Testis (tissue), 3 donors: ENCODE measurements around the gene AVPR2. TPM values are rescaled to one million over a fixed set of nuclear protein-coding genes. Genes with fewer than 3 reads are reported as not detected.

Source experiments
- DNase-seq: peaks from one replicate; pipeline ENCODE4 v3.0.0-alpha.2; 2019
- H3K27ac ChIP-seq, 2 donors: fragments of 200-600 bp; sonication (generic); one replicate each; pipeline ENCODE4 v1.5.1; 2019
- H3K27me3 ChIP-seq: fragments of 200-600 bp; sonication (generic); one replicate; pipeline ENCODE4 v1.5.1; 2019
- H3K36me3 ChIP-seq: fragments of 200-600 bp; sonication (generic); one replicate; pipeline ENCODE4 v1.5.1; 2017; ENCODE audit warnings: low read depth; ENCODE audit errors: missing control alignments
- H3K4me1 ChIP-seq: fragments of 200-600 bp; sonication (generic); one replicate; pipeline ENCODE4 v1.5.1; 2019
- H3K4me3 ChIP-seq, 2 donors: fragments of 200-600 bp; sonication (generic); one replicate each; pipeline ENCODE4 v1.5.1; 2017 to 2019
- H3K9me3 ChIP-seq: fragments of 200-600 bp; sonication (generic); one replicate; pipeline ENCODE4 v1.5.1; 2017
- POLR2A ChIP-seq: fragments of 450-650 bp; IDR thresholded peaks from one replicate; pipeline ENCODE4 v1.6.1; 2017; ENCODE audit warnings: antibody characterized with exemption, mild to moderate bottlenecking, moderate library complexity
- WGBS, 2 donors: methylation state at CpG; one replicate each; pipeline ENCODE4 v1.1.5; 2018; 5-methylcytosine and 5-hydroxymethylcytosine counted together
- intact Hi-C: fragments of 100-400 bp; cut with DNase I; formaldehyde crosslinking; loops from one replicate; pipeline ENCODE4 v1.15.1; 2023; ENCODE audit warnings: low total_unique reads
- polyA plus RNA-seq: library from polyadenylated mRNA; stranded (reverse); fragments of 350-450 nt; fragmentation: Illumina TruSeq; extraction: RNeasy Lipid Tissue Mini Kit (QIAGEN cat#74804); gene quantifications from one replicate; pipeline ENCODE4 v1.2.3, GENCODE V29; 2014; ENCODE audit warnings: low read depth, low replicate concordance; ENCODE audit not compliant: insufficient read depth
- total RNA-seq, 2 donors: library from RNA; depleted of rRNA; stranded (reverse); fragments of >200 nt; gene quantifications; one replicate each; pipeline ENCODE4 v1.2.3, GENCODE V29; 2016
- TF ChIP-seq, protein P1 (sequence below), 3 experiments: fragments of 450-650 bp in 2 of 3; fragments of 200-600 bp in 1 of 3; sonication (generic) in 1 of 3; IDR thresholded peaks; one replicate each; pipeline ENCODE4 v1.5.1; 2016 to 2019; ENCODE audit warnings: antibody characterized with exemption in 3 of 3, mild to moderate bottlenecking in 2 of 3, moderate library complexity in 1 of 3

Gene AVPR2
- total and polyA plus RNA-seq, 3 donors from 2014 or later = 0.74 to 1.3 (median 1.1) TPM

DNA sequence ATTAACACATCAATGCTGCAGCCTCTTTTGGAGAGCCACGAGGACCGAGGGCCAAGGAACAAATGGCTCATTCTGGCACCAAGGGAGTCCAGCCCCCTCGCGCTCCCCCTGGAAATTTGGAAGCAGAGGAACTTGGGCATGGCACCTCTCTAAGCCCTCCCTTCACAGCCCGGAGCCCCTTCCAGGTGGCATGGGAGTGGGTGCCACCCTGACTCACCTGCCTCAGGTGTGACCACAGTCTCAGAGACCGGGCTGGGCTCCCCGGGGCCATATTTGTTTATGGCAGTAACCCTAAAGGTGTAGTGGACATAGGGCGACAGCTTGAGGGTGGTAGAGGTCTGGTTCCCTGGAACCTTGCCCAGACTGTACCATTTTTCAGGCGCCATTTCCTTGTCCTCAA, 37.3 kb upstream of the AVPR2 start:
- intact Hi-C loops = no loop called here
- Histone ChIP-seq H3K4me3 (no peak overlapping the region), H3K27me3 (no peaks in the 10 kb centered on the region), H3K36me3 (no peaks in the 10 kb centered on the region), H3K9me3 (no peaks in the 10 kb centered on the region), H3K27ac (no peak overlapping the region), H3K4me1 (no peaks in the 10 kb centered on the region)
- DNase-seq = no peak
- 63 to 91% methylated on average over 2 to 9 of the region's 9 CpGs for WGBS, 2 donors
- no peak for TF ChIP-seq POLR2A
- TF ChIP-seq, protein P1, sequence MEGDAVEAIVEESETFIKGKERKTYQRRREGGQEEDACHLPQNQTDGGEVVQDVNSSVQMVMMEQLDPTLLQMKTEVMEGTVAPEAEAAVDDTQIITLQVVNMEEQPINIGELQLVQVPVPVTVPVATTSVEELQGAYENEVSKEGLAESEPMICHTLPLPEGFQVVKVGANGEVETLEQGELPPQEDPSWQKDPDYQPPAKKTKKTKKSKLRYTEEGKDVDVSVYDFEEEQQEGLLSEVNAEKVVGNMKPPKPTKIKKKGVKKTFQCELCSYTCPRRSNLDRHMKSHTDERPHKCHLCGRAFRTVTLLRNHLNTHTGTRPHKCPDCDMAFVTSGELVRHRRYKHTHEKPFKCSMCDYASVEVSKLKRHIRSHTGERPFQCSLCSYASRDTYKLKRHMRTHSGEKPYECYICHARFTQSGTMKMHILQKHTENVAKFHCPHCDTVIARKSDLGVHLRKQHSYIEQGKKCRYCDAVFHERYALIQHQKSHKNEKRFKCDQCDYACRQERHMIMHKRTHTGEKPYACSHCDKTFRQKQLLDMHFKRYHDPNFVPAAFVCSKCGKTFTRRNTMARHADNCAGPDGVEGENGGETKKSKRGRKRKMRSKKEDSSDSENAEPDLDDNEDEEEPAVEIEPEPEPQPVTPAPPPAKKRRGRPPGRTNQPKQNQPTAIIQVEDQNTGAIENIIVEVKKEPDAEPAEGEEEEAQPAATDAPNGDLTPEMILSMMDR (IDR thresholded peaks at IDR 0.05) = no peak

DNA sequence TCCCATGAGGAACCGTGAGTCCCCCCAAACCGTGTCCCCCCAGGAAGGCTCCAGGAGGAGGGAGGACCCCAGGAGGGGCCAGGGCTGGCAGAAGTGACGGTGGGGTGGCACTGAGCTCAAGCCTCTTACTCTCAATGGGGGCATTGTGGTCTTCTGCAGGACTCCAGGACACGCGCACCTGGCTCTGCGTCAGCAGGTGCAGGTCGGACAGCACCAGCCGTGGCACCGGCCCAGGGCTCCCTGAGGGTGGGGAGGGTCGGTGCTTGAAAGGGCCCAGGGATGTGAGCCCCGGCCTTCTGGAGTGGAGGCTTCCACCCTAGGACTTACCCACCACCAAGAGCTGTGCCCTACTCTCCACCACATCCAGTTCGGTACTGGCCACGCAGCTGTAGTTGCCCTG, 36.8 kb upstream of the AVPR2 start:
- Histone ChIP-seq H3K4me1 (no peaks in the 10 kb centered on the region), H3K4me3 (no peak overlapping the region), H3K27me3 (no peaks in the 10 kb centered on the region), H3K27ac (no peak overlapping the region), H3K9me3 (no peaks in the 10 kb centered on the region), H3K36me3 (no peaks in the 10 kb centered on the region)
- DNase-seq = no peak
- intact Hi-C loops = no loop called here
- WGBS, 2 donors = 92 to 98% methylated on average over 2 to 13 of the region's 13 CpGs
- no peak for TF ChIP-seq POLR2A
- TF ChIP-seq, protein P1 (IDR thresholded peaks at IDR 0.05) = no peak

DNA sequence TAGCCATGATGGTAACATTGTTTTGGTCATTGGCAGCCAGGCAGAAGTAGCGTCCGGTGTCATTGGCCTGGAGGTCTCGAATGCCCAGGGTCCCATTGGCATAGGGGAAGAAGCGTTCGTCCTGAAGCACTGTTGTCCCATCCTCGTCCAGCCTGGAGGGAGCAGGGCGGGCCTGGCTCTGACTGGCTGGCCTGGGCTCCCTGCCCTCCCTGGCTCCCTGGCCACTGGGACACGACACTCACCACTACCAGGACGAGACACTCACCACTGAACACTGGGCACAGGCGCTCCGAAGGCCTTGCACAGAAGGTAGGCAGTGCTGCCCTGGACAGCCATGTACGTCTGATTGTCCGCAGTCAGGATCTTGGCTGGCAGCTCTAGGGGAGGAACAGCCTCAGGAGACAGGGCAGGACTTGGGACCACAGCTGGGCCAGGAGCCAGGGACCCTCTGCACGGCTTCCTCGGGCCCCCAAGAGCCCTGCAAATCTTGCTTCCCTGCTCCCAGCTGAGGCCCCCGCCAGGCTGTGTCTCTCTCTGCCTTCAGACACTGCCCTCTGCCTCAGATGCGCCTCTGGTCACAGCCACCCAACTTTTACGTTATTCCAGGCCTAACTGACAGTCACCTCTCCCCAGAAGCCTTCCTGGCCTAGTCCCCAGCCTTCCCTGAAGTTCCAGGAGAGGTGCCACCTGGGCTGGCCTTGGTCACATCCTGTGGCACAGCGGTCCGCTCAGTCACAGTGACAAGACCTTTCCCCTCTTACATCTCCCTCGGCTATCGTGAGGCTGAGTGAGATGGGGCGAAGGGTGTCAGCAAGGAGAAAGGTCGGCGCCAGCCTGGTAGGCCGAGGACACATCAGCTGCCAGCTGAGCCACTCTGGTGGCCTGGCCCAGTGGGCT, 35.6 kb upstream of the AVPR2 start:
- Histone ChIP-seq H3K4me3 (no peak overlapping the region), H3K9me3 (no peaks in the 10 kb centered on the region), H3K36me3 (no peaks in the 10 kb centered on the region), H3K27me3 (no peaks in the 10 kb centered on the region), H3K27ac (no peak overlapping the region), H3K4me1 (no peaks in the 10 kb centered on the region)
- TF ChIP-seq, protein P1 (IDR thresholded peaks at IDR 0.05) = no peak
- no peak for TF ChIP-seq POLR2A
- no peak for DNase-seq
- intact Hi-C loops = no loop called here
- 88 to 98% methylated on average over 4 to 26 of the region's 26 CpGs for WGBS, 2 donors

DNA sequence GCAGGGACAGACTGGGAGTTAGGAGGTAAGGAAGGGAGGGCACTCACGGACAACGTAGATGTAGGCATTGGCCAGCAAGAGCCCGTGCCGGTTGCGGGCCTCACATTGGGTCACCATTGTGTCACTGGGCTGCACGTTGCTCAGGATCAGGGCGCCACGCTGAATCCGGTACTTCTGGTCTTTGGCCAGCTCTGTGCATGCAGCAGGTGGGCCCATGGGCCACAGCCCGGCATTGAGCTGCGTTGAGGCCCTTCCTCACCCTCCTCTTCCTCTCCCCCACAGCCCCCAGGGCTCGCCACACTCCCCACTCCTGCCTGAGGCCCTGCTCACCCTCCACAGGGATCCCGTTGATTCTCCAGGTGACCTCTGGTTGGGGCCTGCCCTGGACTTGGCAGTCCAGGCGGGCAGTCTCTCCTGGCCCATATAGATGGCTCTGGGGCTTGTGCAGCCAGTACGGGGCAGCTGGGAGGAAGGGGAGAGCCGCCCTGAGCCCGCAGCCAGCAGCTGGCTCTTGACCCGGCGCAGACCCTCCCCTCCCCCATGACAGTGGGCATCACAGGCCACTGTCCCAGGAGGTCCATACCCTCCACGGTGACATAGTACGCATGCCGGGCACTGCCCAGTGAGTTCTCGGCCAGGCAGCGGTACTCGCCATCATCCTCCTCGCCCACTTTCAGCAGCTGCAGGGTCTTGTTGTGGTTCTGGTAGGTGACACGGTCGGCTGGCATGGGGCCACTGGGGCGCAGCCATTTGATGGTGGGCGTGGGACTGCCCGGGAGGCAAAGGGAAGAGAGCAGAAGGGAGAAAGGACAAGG, 34.8 kb upstream of the AVPR2 start:
- intact Hi-C loops = no loop called here
- Histone ChIP-seq H3K27me3 (no peaks in the 10 kb centered on the region), H3K27ac (no peak overlapping the region), H3K36me3 (no peaks in the 10 kb centered on the region), H3K4me3 (no peak overlapping the region), H3K9me3 (no peaks in the 10 kb centered on the region), H3K4me1 (no peaks in the 10 kb centered on the region)
- WGBS, 2 donors = 92% methylated on average over 29 of the region's 31 CpGs; no CpG with 5 or more reads in 1 of the 2 donors
- TF ChIP-seq POLR2A = no peak
- no peak for DNase-seq

DNA sequence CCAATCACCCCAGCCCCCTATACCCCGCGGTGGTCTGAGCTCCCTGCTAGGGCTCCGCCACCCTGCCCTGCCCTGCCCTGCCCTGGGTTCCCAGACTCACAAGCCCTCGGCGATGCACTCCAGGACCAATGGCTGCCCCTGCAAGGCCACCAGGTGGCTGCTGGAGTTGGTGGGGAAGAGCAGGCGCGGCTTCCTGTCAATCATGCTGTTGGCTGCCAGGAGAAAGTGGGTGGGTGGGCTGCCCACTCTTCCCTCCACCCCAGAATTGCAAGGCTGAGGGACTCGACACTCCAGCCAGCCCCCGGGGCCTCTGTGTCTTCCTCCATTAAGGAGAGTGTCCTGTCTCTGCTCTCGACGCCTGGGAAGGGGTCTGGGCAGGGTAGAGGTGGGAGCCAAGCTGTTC, 34.2 kb upstream of the AVPR2 start:
- Histone ChIP-seq H3K27ac (no peak overlapping the region), H3K9me3 (no peaks in the 10 kb centered on the region), H3K27me3 (no peaks in the 10 kb centered on the region), H3K36me3 (no peaks in the 10 kb centered on the region), H3K4me3 (no peak overlapping the region), H3K4me1 (no peaks in the 10 kb centered on the region)
- DNase-seq = no peak
- intact Hi-C loops = no loop called here
- TF ChIP-seq POLR2A = no peak
- TF ChIP-seq, protein P1 (IDR thresholded peaks at IDR 0.05) = no peak
- WGBS, 2 donors = 79 to 95% methylated on average over 3 to 4 of the region's 11 CpGs
